Renal pelvis (tissue), 4 donors: ENCODE results near the gene FBN3. TPM values are rescaled to one million over a fixed set of nuclear protein-coding genes. Genes with fewer than 3 reads are reported as not detected.
"Not testable (repeated sequence)": the region's sequence is repeated elsewhere in the genome, so short reads cannot be mapped to it uniquely, and the experiment has no call there.

Experiments used
- DNase-seq: peaks from one replicate; pipeline ENCODE4 v3.0.0-alpha.2; 2013
- polyA plus RNA-seq, 3 donors: library from polyadenylated mRNA; unstranded; fragments of 120-200 nt; gene quantifications; one replicate each; pipeline ENCODE4 v1.2.1, GENCODE V29; 2013; ENCODE audit not compliant: insufficient read length in 3 of 3

FBN3 gene
- polyA plus RNA-seq, 3 donors, result 32.8 to 67.2 (median 38.5) TPM

DNA sequence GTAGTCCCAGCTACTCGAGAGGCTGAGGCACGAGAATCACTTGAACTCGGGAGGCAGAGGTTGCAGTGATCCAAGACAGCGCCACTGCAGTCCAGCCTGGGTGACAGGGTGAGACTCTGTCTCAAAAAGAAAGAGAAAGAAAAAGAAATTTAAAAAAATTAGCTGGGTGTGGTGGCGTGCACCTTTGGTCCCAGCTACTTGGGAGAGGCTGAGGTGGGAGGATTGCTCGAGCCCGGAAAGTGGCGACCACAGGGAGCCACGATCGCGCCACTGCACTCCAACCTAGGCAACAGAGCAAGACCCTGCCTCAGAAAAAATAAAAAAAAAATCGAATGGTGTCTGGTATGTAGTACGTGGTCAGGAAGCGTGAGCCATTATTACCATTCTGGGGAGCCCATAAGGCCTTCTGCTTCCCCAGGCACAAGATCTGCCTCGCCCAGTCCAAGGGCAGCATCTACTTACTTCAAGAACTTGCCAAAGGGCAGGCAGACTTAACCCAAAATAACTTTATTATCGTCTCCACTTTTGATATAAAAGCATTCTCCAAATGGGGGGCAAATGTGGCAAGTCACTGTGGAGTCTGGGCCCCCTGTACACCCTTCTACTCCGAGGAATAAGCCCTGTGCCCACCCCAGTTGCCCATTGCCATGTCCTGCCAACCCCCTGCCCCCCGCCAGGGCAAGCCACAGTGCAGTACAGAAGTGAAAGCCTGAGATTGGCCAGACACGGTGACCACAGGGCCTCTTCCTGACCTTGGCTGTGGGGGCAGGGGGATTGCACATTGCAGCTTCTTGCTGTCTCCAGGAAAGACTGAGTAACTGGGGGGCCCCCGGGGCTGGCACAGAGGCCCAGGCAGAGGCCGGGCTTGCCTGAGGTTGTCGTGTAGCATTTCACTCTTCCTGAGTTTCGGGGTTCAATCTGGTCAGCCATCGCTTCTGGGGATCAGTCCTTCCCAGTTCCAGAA is 84.2 kb downstream of the FBN3 start:
- no peak for DNase-seq

GRCh38 chr19:8057545-8058270 is 91.7 kb downstream of the FBN3 start:
- DNase-seq, result no peak

- DNase-seq, result no peak
Observed at GRCh38 chr19:8056533-8056932, 92.9 kb downstream of the FBN3 start.

- DNase-seq, result no peak
Observed at GRCh38 chr19:8054169-8054568, 95.2 kb downstream of the FBN3 start.

GRCh38 chr19:8052464-8052859 is 96.9 kb downstream of the FBN3 start, which contains the start of gene CCL25:
TSS of gene CCL25 (plus strand) at chr19:8052760. CDS start at chr19:8053050, 290 bp downstream.
- no peak for DNase-seq

DNA sequence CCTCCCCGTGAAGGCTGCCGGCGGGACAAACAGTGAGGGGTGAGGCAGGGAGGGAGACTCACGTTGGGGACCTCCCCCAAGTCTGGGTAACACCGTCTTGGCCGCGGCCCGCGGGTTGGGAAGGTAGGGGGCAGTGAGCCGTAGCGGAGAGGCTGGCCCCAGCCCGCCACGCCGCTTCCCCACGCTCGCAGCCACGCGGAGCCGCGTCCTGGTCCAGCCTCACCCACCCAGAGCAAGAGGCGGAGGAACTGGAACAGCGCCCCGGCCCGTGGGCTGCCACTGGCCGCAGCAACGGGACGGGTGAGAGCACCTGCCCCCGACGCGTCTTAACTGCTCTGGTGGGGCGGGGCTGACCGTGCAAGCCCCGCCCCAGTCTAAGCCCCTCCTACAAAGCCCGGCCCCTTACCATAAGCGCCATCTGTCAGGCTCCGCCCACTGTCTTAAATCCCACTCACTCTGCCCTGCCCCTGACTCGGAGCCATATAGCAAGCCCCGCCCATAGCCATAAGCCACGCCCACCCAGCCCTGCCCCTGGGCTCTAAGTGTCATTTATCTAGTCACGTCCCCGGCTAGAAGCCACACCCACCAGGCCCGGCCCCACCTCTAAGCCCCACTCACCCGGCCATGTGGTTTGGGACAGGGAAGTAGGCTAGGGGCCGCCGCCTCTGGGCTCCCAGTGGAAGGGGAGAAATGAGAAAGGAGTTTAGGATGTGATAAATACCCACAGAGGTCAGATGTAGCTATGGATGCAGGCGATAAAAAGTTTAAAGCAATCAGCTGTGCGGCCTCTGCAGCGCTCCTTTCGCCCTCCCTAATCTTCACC is 98.9 kb downstream of the FBN3 start:
- peak; percentile 86 for DNase-seq

GRCh38 chr19:8046569-8047165 is 102.7 kb downstream of the FBN3 start:
- DNase-seq, result no peak

DNA sequence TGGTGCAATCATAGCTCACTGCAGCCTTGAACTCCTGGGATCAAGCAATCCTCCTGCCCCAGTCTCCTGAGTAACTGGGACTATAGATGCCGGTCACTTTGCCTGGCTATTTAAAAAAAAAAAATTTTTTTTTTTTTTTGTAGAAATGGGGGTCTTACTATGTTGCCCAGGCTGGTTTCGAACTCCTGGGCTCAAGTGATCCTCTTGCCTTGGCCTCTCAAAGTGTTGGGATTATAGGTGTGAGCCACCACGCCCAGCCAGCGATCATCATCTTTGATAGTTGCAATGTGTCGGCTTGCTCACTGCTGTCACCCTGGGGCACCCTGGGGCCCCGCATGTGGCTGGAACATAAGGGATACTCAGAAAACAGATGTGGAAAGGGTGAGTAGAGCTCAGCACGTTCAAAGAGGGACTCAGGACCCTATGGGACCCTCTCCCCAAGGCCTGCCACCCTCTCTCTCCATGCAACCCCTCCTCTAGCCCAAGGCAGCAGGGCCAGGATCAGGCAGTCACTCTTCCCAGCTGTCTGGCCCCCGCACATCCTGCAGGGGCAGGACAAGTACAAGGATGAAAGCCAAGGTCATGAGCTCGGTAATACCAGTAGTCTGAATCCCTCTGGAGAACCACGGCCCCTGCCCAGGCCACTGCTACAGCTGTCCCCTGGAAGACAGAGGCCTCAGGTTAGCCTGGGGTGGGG is 103.4 kb downstream of the FBN3 start:
- no peak for DNase-seq

GRCh38 chr19:8044018-8044417 is 105.4 kb downstream of the FBN3 start:
- no peak for DNase-seq

- no peak for DNase-seq
Observed at GRCh38 chr19:8042900-8043299, 106.5 kb downstream of the FBN3 start.

DNA sequence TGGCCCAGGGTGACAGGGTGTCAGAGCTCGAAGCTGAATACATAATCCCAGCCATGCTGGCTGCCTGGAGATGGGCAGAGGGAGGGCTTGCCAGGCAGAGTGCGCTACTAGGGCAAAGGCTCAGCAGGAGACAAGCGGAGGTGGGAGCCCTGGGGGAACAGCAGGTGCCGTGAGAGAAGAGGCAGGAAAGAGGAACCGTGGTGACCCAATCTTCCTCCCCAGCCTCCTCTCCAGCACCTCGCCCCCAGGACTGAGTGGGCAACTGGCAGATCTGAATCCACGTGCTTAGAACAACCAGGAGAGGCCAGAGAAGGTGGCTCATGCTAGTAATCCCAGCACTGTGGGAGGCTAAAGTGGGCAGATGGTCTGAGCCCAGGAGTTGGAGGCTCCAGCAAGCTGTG is 107.9 kb downstream of the FBN3 start:
- DNase-seq, result no peak

DNA sequence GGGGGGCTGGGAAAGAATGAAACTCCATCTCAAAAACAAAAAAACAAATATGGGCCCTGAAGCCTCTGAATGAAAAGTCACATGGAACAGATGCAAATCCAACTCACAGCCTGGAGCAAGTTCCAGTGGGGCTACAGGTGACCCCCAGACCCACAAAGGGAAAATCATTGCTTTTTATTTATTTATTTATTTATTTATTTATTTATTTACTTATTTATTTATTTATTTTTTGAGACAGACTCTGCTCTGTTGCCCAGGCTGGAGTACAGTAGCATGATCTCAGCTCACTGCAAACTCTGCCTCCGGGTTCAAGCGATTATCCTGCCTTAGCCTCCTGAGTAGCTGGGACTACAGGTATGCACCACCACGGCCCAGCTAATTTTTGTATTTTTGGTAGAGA is 110.2 kb downstream of the FBN3 start:
- DNase-seq, result no peak

GRCh38 chr19:8038815-8039214 is 110.6 kb downstream of the FBN3 start:
- DNase-seq, result no peak

GRCh38 chr19:8036434-8037099 is 112.8 kb downstream of the FBN3 start:
- no peak for DNase-seq

DNA sequence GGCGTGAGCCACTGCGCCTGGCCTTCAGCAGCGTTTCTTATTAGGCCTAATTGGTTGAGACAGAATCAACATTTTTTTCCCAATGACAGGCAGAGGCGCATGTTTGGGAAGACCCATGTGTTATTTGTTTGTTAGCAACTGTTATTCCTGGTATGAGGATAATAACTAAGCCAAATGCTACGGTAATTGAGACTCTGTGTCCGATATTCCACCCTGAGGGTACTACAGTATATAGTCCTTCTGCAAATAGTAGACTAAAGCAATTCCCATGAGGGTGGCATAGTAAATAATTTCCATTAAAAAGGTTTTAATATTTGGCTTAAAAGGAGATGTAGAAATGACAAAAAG is 115.2 kb downstream of the FBN3 start:
- DNase-seq, result no peak

DNA sequence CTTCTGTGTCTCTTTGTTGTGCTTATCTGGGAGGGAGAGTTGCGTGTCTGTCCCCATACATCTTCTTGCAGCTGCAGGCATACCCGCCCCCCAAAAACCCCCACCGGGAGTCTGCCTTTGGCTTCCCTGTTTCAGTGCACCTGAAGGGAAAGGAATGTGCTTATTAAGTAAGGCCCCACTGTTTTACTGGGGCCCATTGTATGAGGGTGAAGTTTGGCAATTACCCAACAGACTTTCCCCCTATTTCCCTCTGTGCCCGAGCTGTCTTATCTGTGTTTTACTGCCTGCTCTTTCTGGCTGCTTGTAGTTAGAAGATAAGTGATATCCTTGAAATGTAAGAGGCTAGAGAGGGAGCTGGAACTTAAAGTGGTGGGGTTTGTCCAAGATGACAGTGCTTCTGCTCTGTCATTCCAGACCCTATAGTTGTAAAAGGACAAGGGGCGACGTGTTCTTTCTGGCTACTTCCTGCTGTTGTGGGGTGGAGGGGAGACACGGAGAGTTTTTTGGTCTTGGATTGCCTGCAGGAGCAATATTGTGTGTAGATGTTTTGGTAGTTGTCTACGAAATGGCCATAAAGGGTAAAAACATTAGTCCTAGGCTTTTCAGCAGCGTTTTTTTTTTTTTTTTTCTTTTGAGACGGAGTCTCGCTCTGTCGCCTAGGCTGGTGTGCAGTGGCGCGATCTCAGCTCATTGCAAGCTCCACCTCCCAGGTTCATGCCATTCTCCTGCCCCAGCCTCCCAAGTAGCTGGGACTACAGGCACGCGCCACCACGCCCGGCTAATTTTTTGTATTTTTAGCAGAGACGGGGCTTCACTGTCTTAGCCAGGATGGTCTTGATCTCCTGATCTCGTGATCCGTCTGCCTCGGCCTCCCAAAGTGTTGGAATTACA is 115.9 kb downstream of the FBN3 start:
- DNase-seq, result not testable (repeated sequence)

DNA sequence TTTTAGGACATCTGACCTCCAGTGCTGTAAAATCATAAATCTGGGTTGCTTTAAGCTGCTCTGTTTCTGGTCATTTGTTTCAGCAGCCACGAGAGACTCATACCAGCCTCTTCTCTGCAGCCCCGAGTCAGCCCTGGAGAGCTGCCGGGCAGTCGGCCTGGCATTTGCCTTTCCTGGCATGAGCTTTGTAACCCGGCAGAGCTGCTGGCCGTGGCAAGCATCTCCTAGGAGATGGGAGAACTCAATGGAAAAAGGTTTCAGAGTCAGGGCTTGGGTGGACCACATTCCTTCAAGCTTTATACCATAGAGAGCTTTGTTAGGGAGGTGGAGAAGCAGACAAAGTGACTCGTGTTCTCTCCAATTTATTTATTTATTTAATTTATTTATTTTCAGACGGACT is 118.4 kb downstream of the FBN3 start:
- DNase-seq, result no peak

DNA sequence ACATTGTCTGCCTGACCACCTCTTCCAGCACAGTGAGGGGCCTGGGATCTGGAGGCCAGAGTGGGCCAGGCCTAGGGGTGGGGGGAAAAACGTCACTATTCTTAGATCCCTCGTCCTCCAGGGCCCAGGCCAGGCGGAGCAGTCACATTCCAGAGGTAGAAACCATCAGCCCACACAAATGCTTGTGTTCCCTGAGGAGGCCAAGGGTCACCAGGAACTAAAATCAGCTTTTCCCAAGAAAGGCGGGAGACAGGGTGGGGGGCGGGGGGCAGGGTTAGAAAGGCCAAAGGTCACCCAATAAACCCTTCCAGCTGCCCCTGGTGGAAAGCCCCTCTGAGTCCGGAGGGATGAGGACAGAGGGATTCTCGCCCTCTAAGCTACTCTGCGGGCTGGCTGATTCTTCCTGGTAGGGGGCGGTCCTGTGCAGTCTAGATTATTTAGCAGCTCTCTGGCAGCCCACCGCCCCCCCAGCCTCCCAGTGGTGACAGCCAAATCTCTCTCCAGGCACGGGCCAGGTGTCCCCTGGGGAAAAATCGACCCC is 120.4 kb downstream of the FBN3 start:
- peak; percentile 64 for DNase-seq

DNA sequence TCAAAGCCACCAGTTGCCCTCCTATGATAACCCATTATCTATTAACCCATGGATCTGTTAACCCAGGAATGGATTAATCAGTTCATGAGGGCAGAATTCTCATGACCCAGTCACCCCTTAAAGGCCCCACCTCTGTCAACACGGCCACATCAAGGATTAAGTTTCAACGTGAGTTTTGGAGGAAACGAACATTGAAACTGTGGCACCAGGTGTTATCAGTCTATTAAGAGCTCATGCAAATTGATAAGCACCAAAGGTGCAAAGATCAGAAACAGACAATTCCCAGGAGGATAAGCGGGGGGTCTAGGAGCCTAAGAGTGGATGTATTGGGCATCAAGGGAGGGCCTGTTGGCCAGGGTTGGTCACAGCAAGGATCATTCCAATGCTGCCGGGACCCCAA is 124.1 kb downstream of the FBN3 start:
- no peak for DNase-seq
